DOHH2 (cell line): ENCODE data around the gene GPSM1.

Experiments used
- H3F3A ChIP-seq: fragments of 200-600 bp; sonication (generic), shearing (Covaris generic); 2 replicates; pipeline ENCODE4 v1.6.0; 2016; ENCODE audit warnings: antibody characterized with exemption, mild to moderate bottlenecking; ENCODE audit not compliant: control insufficient read depth, insufficient read depth
- H3K27ac ChIP-seq: fragments of 200-600 bp; sonication (generic); 2 replicates; pipeline ENCODE4 v1.5.1; 2014; ENCODE audit warnings: low read depth, mild to moderate bottlenecking, low read length, moderate library complexity
- H3K27me3 ChIP-seq: fragments of 200-600 bp; sonication (generic); 2 replicates; pipeline ENCODE4 v1.6.1; 2014; ENCODE audit warnings: mild to moderate bottlenecking, low read length, mixed read lengths; ENCODE audit not compliant: control insufficient read depth
- H3K36me3 ChIP-seq: fragments of 200-600 bp; sonication (generic); 2 replicates; pipeline ENCODE4 v1.6.1; 2014; ENCODE audit warnings: mild to moderate bottlenecking, low read length, moderate library complexity, mixed read lengths; ENCODE audit not compliant: control insufficient read depth
- H3K4me1 ChIP-seq: fragments of 200-600 bp; sonication (generic); 2 replicates; pipeline ENCODE4 v1.6.1; 2014; ENCODE audit warnings: mild to moderate bottlenecking, low read length, mixed read lengths; ENCODE audit not compliant: control insufficient read depth
- H3K4me2 ChIP-seq: fragments of 200-600 bp; sonication (generic); 2 replicates; pipeline ENCODE4 v1.6.0; 2014; ENCODE audit warnings: mild to moderate bottlenecking, low read length, moderate library complexity
- H3K4me3 ChIP-seq: fragments of 200-600 bp; sonication (generic); 2 replicates; pipeline ENCODE4 v1.5.1; 2014; ENCODE audit warnings: mild to moderate bottlenecking, low read length, mixed read lengths
- H3K79me2 ChIP-seq: fragments of 200-600 bp; sonication (generic); 2 replicates; pipeline ENCODE4 v1.6.1; 2014; ENCODE audit warnings: mild to moderate bottlenecking, low read length, mixed read lengths; ENCODE audit not compliant: control insufficient read depth
- H3K9me2 ChIP-seq: fragments of 200-600 bp; sonication (generic); replicated peaks from 2 replicates; pipeline ENCODE4 v1.6.1; 2014; ENCODE audit warnings: mild to moderate bottlenecking, low read length, mixed read lengths; ENCODE audit not compliant: control insufficient read depth
- H3K9me3 ChIP-seq: fragments of 200-600 bp; sonication (generic); 2 replicates; pipeline ENCODE4 v1.6.1; 2014; ENCODE audit warnings: antibody characterized with exemption, low read length, mixed read lengths; ENCODE audit not compliant: control insufficient read depth, insufficient read depth
- H4K20me1 ChIP-seq: fragments of 200-600 bp; sonication (generic); 2 replicates; pipeline ENCODE4 v1.6.0; 2014; ENCODE audit warnings: low read depth, mild to moderate bottlenecking, antibody characterized with exemption, low read length, moderate library complexity; ENCODE audit not compliant: control insufficient read depth, insufficient read depth
- EZH2phosphoT487 ChIP-seq: fragments of 200-600 bp; sonication (generic); IDR thresholded peaks from 2 replicates; pipeline ENCODE4 v1.6.1; 2017; ENCODE audit warnings: borderline replicate concordance, mild to moderate bottlenecking, antibody characterized with exemption, low read length, moderate library complexity, mixed read lengths
- TF ChIP-seq, protein P1 (sequence below): fragments of 200-600 bp; sonication (generic); IDR thresholded peaks from one replicate; pipeline ENCODE4 v1.5.1; 2014; ENCODE audit warnings: antibody characterized with exemption, mild to moderate bottlenecking, low read depth, low read length; ENCODE audit not compliant: poor library complexity, severe bottlenecking

The GPSM1 gene

DNA sequence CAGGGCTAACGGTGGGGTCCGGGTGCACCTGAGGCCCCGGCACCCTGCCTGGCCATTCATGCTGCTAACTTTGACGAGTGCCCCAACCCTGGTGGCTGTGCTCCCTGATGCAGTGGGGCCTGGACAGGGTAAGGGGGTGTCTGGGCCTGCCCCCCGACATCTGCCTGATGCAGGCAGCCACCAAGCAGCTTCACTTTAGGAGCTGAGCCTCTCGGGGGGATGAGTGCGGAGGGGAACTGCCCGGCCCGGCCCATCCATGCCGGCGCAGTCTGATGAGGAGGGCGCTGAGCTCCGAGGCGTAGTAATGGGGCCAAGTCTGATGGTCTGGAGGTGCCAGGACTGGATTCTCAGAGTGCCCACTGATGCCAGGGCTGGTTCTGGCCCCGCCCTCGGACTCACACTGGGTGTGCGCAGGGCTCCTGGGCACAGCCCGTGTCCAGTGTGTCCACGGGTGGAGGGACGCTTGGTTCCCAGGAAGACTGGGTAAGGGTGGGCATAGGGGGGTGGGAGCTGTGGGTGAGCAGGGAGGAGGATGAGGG, 19.7 kb downstream of the GPSM1 start:
- Histone ChIP-seq H3K36me3 (no peaks in the 10 kb centered on the region), H3K4me2 (no peak overlapping the region), H3K9me2 (no peaks in the 10 kb centered on the region), H3K27me3 (no peaks in the 10 kb centered on the region), H3K4me1 (peaks cover 9% of the 10 kb centered on the region; the same call in 1 of the 2 replicates), H4K20me1 (no peaks in the 10 kb centered on the region), H3K79me2 (no peaks in the 10 kb centered on the region), H3K9me3 (no peaks in the 10 kb centered on the region), H3K4me3 (no peak overlapping the region), H3K27ac (no peak overlapping the region), H3F3A (no peaks in the 10 kb centered on the region)
- TF ChIP-seq, protein P1, sequence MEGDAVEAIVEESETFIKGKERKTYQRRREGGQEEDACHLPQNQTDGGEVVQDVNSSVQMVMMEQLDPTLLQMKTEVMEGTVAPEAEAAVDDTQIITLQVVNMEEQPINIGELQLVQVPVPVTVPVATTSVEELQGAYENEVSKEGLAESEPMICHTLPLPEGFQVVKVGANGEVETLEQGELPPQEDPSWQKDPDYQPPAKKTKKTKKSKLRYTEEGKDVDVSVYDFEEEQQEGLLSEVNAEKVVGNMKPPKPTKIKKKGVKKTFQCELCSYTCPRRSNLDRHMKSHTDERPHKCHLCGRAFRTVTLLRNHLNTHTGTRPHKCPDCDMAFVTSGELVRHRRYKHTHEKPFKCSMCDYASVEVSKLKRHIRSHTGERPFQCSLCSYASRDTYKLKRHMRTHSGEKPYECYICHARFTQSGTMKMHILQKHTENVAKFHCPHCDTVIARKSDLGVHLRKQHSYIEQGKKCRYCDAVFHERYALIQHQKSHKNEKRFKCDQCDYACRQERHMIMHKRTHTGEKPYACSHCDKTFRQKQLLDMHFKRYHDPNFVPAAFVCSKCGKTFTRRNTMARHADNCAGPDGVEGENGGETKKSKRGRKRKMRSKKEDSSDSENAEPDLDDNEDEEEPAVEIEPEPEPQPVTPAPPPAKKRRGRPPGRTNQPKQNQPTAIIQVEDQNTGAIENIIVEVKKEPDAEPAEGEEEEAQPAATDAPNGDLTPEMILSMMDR, result no peak
- no peak for TF ChIP-seq EZH2phosphoT487

GRCh38 chr9:136347472-136348256, 20.3 kb downstream of the GPSM1 start:
- TF ChIP-seq EZH2phosphoT487, result no peak
- TF ChIP-seq, protein P1, result no peak
- H3F3A ChIP-seq, result no peaks in the 10 kb centered on the region
- no peak overlapping the region for H3K4me2 ChIP-seq
- no peaks in the 10 kb centered on the region for H3K36me3 ChIP-seq
- H3K9me3 ChIP-seq, result no peaks in the 10 kb centered on the region
- no peaks in the 10 kb centered on the region for H3K9me2 ChIP-seq
- no peaks in the 10 kb centered on the region for H3K79me2 ChIP-seq
- H3K4me1 ChIP-seq, result peaks cover 5% of the 10 kb centered on the region; the same call in 1 of the 2 replicates
- H3K4me3 ChIP-seq, result no peak overlapping the region
- H3K27me3 ChIP-seq, result peaks cover 2% of the 10 kb centered on the region
- no peaks in the 10 kb centered on the region for H4K20me1 ChIP-seq
- H3K27ac ChIP-seq, result no peak overlapping the region

- no peaks in the 10 kb centered on the region for H3K36me3 ChIP-seq
- H3K9me3 ChIP-seq, result no peaks in the 10 kb centered on the region
- no peak overlapping the region for H3K27ac ChIP-seq
- H3K27me3 ChIP-seq, result peaks cover 13% of the 10 kb centered on the region
- no peaks in the 10 kb centered on the region for H3F3A ChIP-seq
- no peak for TF ChIP-seq EZH2phosphoT487
- TF ChIP-seq, protein P1, result no peak
- no peaks in the 10 kb centered on the region for H4K20me1 ChIP-seq
- no peak overlapping the region for H3K4me2 ChIP-seq
- H3K9me2 ChIP-seq, result no peaks in the 10 kb centered on the region
- H3K79me2 ChIP-seq, result no peaks in the 10 kb centered on the region
- H3K4me1 ChIP-seq, result no peaks in the 10 kb centered on the region
- no peak overlapping the region for H3K4me3 ChIP-seq
Measured at GRCh38 chr9:136348691-136349090, 21.4 kb downstream of the GPSM1 start.
